Airway epithelial cell (primary cell): ENCODE results near the gene CST5. TPM values are rescaled to one million over a fixed set of nuclear protein-coding genes. Genes with fewer than 3 reads are reported as not detected.

ENCODE experiments used
- total RNA-seq: library from RNA; depleted of rRNA; stranded (reverse); fragments of >200 nt; gene quantifications from 2 replicates; pipeline ENCODE4 v1.2.3, GENCODE V29; 2015

Gene CST5, protein sequence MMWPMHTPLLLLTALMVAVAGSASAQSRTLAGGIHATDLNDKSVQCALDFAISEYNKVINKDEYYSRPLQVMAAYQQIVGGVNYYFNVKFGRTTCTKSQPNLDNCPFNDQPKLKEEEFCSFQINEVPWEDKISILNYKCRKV
- total RNA-seq: not detected in 2 replicates

GRCh38 chr20:23879328-23879798 lies at the start of gene CST5:
CST5 (minus strand) TSS chr20:23879748; CDS start chr20:23879676, 72 bp downstream.

GRCh38 chr20:23826541-23827021 lies 53.0 kb downstream of the CST5 start, which contains the start of gene CST2:
CST2 (minus strand) TSS chr20:23826729; CDS start chr20:23826660, 69 bp downstream.

Other genes starting within 250 kb of the CST5 start
- gene CST3, start 241.8 kb downstream of the CST5 start, total RNA-seq: 466 and 506 TPM in 2 replicates
- gene CST4, start 190.7 kb downstream of the CST5 start, total RNA-seq: not detected in 2 replicates
- gene CST1, start 128.8 kb downstream of the CST5 start, total RNA-seq: 0.28 TPM in 1 of 2 replicates, not detected in the other
- not detected in 2 replicates for gene CST2, start 53.0 kb downstream of the CST5 start, total RNA-seq
- not detected in 2 replicates for gene GGTLC1, start 109.0 kb upstream of the CST5 start, total RNA-seq